GM18520 (cell line): ENCODE measurements around the gene MEGF11.

Experiments used
- ATAC-seq: cut with Tn5 transposase; IDR thresholded peaks from one replicate; pipeline ENCODE4 v1.9.1; 2021; ENCODE audit not compliant: unreplicated experiment

The MEGF11 gene

GRCh38 chr15:66147440-66147839 is 106.1 kb downstream of the MEGF11 start:
- ATAC-seq = no peak

- ATAC-seq = no peak
Observed at GRCh38 chr15:66145726-66146182, 107.8 kb downstream of the MEGF11 start.

- ATAC-seq = no peak
Observed at GRCh38 chr15:66144978-66145725, 108.4 kb downstream of the MEGF11 start.

GRCh38 chr15:66142285-66142684 is 111.3 kb downstream of the MEGF11 start:
- ATAC-seq = no peak

DNA sequence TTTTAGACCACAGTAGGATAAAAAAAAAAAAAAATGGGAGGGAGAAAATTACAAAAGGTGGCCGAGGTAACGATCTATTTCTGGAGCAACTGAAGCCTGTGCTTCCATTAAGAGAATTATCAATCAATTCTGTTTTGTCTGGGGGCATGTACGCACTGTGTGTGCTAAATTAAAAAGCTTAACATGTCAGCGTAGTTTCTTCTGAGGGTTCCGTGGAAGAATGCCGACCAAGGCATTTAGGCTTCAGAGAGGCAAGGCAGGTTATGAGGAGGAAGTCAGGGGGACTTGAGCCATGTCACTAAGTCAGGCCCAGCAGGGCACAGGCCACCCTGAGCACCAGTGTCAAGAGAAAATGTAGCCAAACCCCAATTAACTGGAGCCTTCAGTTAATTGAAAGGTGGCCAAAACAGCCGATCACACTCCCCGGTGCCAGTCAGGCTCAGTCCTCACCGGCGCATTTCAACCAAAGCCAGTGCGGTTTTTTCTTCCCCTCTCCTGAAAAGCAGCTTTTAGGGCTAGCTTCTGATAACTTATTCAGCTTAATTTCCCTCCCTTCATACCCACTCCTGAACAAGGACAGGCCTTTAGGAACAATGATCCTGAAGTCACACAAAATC is 113.9 kb downstream of the MEGF11 start:
- no peak for ATAC-seq

- ATAC-seq = no peak
Observed at GRCh38 chr15:66138892-66139590, 114.5 kb downstream of the MEGF11 start.

- ATAC-seq = no peak
Observed at GRCh38 chr15:66138096-66138783, 115.3 kb downstream of the MEGF11 start.

DNA sequence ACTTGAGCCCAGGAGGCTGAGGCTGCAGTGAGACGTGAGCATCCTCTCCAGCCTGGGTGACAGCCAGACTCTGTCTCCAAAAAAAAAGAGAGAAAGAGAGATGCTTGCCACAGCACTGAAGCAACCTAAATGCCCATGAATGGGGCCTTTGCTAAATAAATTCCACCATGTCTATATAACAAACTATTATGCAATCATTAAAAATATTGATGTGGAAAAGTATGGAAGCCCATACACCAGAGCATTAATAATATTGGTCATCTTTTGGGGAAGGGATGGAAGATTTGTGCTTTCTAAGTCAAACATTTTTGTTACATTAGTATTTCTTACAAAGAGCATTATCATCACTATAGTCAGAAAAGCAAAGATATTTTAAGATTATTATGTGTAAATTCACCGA is 116.6 kb downstream of the MEGF11 start:
- no peak for ATAC-seq

GRCh38 chr15:66135664-66136063 is 117.9 kb downstream of the MEGF11 start:
- ATAC-seq = no peak

DNA sequence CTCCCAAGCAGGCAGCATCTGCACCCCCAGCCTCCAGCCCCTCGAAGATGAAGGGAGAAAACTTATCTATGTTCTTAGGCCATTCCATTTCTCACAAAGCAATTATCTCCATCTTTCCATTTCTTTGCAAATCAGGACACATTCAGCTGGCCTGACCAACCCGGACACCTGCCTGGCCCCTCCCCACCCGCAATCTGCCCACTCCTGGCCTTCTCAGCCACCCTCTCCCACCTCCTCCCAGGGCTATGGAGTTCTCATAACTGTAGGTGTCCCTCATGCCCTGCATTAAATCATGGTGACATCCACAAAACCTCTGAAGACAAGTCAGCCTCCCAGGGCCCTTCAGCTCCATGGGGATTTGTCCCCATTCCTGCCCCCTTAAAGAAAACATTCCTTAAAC is 119.3 kb downstream of the MEGF11 start:
- ATAC-seq = no peak

DNA sequence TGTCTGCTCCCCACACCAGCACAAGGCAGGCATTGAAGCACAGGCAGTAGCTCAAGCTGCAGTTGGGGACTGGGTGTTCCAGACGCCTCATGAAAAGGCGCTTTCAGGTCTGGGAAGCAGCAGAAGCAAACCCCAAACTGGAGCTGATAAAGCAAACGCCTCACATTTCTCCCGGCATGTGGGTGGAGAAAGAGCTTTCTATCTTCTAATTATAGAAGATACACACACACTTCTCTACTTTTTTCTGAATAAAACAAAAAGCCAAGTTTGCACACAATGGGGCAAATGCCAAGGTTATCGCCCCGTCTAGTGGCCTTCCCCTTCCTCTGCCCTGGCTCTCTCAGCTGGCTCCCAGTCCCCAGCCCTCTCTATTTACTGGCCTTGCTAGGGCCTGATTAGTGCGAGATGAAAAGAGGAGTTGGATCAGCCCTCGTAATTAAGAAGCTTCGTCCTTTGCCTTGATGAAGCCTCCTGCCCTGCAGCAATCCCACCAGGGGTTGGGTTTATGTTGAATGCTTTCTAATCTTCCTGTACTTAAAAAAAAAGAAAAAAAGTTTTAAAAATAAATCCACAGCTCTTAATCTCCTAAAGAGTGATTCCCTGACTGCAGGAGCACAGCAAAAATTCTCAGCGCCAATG is 120.2 kb downstream of the MEGF11 start:
- ATAC-seq = no peak

DNA sequence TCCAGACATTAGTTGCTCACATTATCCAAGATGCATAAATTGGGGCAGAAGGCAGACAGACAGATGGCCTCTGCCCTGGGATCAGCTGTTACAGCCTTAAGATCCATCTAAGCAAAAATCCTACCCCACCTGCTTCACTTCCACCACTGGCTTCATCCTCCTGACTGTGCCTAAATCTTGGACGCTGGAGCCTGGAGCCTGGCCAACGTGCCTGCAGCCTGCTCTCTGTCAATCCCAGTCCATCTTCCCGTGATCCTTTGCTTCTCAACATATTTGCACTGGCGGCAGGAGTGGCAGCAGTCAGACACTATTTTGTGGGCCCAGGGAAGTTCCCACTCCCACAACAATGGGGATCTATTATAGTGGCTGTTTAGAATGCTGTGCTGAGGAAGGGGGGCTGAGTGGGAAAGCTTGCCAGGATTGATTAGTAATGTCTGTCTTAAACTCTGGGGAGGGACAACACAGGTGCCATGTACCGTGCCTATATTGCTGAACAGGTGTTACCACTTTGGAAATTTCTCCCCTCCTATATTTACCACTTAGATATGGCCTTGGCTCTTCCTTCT is 121.2 kb downstream of the MEGF11 start:
- no peak for ATAC-seq

DNA sequence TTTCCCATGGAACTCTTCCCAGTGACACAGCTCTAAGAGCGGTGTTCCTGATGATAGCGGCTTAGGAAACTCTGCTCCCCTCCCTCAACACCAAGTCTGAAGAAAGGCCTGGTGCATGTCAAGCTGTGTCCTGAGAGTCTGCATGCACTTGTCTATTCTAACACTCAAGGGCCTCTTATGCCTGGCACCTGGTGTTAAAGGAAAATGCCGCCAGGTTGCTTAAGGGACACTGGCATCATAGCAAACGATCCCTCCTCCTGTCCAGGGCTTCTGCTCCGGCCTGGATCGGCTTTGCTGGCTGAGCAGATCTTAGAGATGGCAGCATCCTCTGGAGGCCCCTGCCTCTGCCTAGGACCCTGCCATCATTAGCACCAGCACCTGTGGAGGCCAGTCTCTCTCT is 121.7 kb downstream of the MEGF11 start:
- ATAC-seq = no peak

DNA sequence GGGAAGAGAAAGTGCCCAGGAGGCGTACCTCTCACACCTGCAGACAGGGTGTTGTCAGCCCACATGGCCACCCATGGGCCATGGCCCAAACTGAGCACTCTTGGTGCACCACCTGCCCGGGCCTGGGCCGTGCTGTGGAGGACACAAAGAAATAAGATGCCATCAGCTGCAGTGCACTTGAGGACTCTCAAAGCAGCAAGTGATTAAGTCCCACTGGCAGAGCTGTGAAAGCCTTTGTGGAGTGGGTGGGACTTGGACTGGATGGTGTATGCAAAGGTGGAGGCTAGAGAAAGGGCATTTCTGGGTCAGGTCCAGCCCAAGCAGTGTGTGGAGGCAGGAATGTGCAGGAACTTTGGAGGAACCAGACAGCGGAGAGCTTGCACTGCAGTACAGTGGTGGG is 122.3 kb downstream of the MEGF11 start:
- no peak for ATAC-seq

DNA sequence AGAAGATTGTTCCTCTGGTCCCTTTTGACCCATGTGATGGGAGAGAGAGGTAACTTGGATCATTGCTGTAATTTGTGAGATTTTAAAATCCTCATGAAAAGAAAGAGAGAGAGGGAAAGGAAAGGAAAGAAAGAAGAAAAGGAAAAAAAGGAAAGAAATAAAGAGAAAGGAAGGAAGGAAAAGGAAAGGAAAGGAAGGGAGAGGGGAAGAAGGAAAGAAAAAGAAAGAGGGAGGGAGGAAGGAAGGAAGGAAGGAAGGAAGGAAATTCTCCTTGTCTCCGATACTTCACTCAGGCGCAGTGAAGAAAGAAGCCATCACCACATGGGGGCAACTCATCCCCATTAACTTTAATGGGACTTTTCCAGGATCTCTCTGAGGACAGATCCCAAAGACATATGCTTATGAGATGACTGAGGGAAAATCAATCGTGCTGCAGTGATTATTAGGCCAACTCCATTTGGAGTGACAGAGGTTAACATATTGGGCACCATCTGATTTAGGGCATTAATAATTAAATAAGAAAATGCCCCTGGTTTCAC is 123.0 kb downstream of the MEGF11 start:
- ATAC-seq = no peak

GRCh38 chr15:66129586-66129985 is 124.0 kb downstream of the MEGF11 start:
- ATAC-seq = no peak

DNA sequence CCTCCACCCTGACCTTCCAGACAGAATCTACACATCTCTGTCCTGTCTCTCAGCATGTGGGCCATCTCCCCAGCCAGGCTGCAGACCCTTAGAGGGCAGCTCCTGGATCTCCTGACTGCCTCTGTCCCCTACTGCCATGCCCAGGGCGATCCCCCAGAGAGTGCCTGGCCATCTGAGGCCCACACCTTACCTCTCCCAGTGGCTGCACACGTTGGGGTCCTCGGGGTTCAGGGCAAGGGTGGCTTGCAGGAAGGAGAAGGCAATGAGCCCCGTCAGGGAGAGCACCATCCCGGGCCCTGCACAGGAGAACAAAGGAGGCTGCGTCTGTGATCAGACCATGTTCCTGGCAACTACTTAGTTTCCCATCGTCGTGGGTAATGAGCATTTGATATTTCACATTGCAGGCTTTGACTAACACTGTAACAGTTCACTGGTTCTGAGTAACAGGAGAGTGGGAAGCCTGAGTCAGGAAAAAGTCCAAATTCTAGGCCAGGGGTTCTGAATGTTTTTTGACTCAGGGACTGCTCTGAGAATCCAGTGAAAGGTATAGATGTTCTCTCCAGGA is 125.4 kb downstream of the MEGF11 start:
- ATAC-seq = no peak

GRCh38 chr15:66126456-66126855 is 127.1 kb downstream of the MEGF11 start:
- no peak for ATAC-seq

DNA sequence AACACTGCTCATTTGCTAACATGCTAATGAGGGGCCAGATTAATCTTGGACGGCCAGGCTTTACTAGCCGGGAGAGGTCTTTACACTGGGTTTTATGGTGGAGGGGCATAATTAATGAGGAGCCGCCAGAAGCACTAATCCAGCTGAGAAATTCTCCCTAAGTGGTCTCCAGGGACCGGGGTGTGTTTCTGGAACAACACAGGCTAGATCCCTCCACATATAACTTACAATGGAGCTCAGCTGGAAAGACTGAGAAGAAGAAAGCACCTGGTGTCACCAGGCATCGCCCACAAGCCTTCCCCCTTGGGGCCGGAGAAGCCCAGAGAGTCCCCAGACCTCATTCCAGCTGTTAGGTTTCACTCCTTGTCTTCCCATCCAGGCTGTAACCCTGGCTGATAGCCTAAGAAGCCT is 127.5 kb downstream of the MEGF11 start:
- ATAC-seq = no peak

GRCh38 chr15:66124651-66125050 is 128.9 kb downstream of the MEGF11 start:
- no peak for ATAC-seq
